ENCODE data around the gene USHBP1. TPM values are rescaled to one million over a fixed set of nuclear protein-coding genes. Genes with fewer than 3 reads are reported as not detected.

The USHBP1 gene
- total and polyA plus RNA-seq, 2 experiments from 2014 or later: 4.0 to 5.6 TPM

DNA sequence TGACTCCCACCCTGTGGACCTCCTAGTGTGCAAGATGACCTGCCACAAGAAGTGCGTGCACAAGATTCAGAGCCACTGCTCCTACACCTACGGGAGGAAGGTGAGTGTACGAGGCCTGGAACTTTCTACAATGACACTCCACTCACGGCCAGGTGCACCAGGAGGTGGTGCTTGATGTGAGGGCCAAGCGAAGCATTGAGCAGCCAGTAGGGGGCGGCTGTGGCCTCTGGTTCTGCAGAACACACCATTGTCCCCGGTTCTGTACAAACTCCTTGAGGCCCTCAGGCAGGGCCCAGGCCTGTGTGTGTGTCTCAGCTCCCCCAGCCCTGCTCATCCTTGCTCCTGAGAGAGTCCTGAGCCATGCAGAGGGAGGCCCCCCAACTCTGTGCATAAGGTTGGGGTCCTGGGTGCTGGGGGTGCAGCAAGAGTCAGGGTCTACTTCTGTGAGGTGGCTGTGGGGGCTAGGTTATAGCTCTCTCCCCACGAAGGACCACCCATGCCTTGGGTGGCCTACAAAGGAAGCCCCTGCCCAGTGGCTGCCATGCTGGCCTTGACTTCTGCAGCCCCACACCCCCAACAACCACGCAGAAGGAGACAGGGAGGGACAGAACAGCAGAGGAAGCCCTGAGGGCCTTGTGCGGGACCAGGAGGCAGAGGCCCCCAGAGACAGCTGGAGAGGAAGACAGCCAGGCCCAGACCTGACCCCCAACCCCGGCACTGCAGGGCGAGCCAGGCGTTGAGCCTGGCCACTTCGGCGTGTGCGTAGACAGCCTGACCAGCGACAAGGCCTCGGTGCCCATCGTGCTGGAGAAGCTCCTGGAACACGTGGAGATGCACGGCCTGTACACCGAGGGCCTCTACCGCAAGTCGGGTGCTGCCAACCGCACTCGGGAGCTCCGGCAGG is 59.1 kb downstream of the USHBP1 start:
- Histone ChIP-seq H3K27ac (ENCODE audit: low read depth) (no peak overlapping the region), H3K4me1 (ENCODE audit: insufficient read depth) (peaks cover 9% of the 10 kb centered on the region), H2AFZ (no peak overlapping the region), H3K79me2 (replicated peaks; ENCODE audit: insufficient read depth) (no peaks in the 10 kb centered on the region), H3K9me2 (ENCODE audit: insufficient read depth) (no peaks in the 10 kb centered on the region), H4K20me1 (replicated peaks; ENCODE audit: insufficient read depth) (no peaks in the 10 kb centered on the region), H3K4me3 (no peak overlapping the region), H3F3A (replicated peaks; ENCODE audit: low read depth) (peaks cover 12% of the 10 kb centered on the region), H3K27me3 (ENCODE audit: insufficient read depth) (no peaks in the 10 kb centered on the region), H3K36me3 (ENCODE audit: insufficient read depth) (no peaks in the 10 kb centered on the region), H3K4me2 (no peak overlapping the region)
- Mint-ChIP-seq H3K27ac (no peak overlapping the region), H3K27me3 (ENCODE audit: insufficient read depth, low read depth, poor library complexity) (peaks cover 23% of the 10 kb centered on the region), H3K4me3 (no peak overlapping the region), H3K4me1 (peaks cover 10% of the 10 kb centered on the region), H3K36me3 (ENCODE audit: low read depth) (peaks cover 54% of the 10 kb centered on the region), H3K9me3 (no peaks in the 10 kb centered on the region; the same call in 2 of the 3 replicates)
- ATAC-seq: peak; percentile 68
- TF ChIP-seq CREB1 (CRISPR knock-in tag; IDR thresholded peaks at IDR 0.05; ENCODE audit: low read depth): no peak
- TF ChIP-seq, protein P1, sequence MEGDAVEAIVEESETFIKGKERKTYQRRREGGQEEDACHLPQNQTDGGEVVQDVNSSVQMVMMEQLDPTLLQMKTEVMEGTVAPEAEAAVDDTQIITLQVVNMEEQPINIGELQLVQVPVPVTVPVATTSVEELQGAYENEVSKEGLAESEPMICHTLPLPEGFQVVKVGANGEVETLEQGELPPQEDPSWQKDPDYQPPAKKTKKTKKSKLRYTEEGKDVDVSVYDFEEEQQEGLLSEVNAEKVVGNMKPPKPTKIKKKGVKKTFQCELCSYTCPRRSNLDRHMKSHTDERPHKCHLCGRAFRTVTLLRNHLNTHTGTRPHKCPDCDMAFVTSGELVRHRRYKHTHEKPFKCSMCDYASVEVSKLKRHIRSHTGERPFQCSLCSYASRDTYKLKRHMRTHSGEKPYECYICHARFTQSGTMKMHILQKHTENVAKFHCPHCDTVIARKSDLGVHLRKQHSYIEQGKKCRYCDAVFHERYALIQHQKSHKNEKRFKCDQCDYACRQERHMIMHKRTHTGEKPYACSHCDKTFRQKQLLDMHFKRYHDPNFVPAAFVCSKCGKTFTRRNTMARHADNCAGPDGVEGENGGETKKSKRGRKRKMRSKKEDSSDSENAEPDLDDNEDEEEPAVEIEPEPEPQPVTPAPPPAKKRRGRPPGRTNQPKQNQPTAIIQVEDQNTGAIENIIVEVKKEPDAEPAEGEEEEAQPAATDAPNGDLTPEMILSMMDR (conservative IDR thresholded peaks at IDR 0.05; ENCODE audit: low read depth in 2 of 2): peak; percentile 76 to 94
- peak; percentile 90 for DNase-seq (ENCODE audit: low spot score)

DNA sequence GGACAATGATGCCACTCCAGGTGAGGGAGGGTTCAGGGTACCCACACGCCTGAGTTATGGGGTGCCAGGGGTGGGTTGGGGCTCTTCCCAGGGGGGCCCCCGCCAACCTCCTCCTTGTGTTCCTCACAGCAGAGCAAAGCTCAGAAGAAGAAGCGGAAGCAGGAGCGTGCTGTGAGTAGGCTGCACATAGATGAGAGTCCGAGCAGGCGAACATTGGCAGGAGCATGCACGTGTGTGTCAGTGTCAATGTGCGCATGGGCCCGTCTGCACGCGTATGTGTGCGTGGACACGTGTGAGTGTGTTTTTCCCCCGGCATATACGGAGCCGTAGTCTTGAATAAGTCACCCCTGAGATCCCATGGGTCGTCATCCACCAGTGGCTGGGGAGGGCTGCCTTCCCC is 61.8 kb downstream of the USHBP1 start:
- Mint-ChIP-seq H3K4me3 (no peak overlapping the region), H3K27me3 (ENCODE audit: insufficient read depth, low read depth, poor library complexity) (peaks cover 13% of the 10 kb centered on the region), H3K9me3 (no peaks in the 10 kb centered on the region; the same call in 1 of the 3 replicates), H3K36me3 (ENCODE audit: low read depth) (peaks cover 62% of the 10 kb centered on the region), H3K27ac (no peak overlapping the region), H3K4me1 (no peaks in the 10 kb centered on the region)
- no peaks in the 10 kb centered on the region for H3F3A ChIP-seq (replicated peaks; ENCODE audit: low read depth)
- DNase-seq (ENCODE audit: low spot score): no peak
- H3K9me2 ChIP-seq (ENCODE audit: insufficient read depth): no peaks in the 10 kb centered on the region
- no peak overlapping the region for H2AFZ ChIP-seq
- no peak for ATAC-seq
- 0 out of 2 replicates have a peak, but pooled peaks cover 3% of the 10 kb centered on the region for H3K36me3 ChIP-seq (ENCODE audit: insufficient read depth)
- no peak overlapping the region for H3K4me2 ChIP-seq
- no peaks in the 10 kb centered on the region for H3K27me3 ChIP-seq (ENCODE audit: insufficient read depth)
- H3K79me2 ChIP-seq (replicated peaks; ENCODE audit: insufficient read depth): no peaks in the 10 kb centered on the region
- no peak overlapping the region for H3K27ac ChIP-seq (ENCODE audit: low read depth)
- no peak overlapping the region for H3K4me3 ChIP-seq
- 0 out of 2 replicates have a peak, but pooled peaks cover 3% of the 10 kb centered on the region for H4K20me1 ChIP-seq (replicated peaks; ENCODE audit: insufficient read depth)
- no peaks in the 10 kb centered on the region for H3K4me1 ChIP-seq (ENCODE audit: insufficient read depth)
- TF ChIP-seq, protein P1 (conservative IDR thresholded peaks at IDR 0.05; ENCODE audit: low read depth in 2 of 2): no peak
- no peak for TF ChIP-seq NANOG (IDR thresholded peaks at IDR 0.05; ENCODE audit: borderline replicate concordance)
- no peak for TF ChIP-seq EZH2phosphoT487 (IDR thresholded peaks at IDR 0.05; ENCODE audit: unreplicated experiment)
- no peak for TF ChIP-seq POLR2AphosphoS5 (IDR thresholded peaks at IDR 0.05; ENCODE audit: low read depth)
- no peak for TF ChIP-seq STAT1 (IDR thresholded peaks at IDR 0.05; ENCODE audit: unreplicated experiment)
- TF ChIP-seq JUNB (IDR thresholded peaks at IDR 0.05; ENCODE audit: unreplicated experiment): no peak
- TF ChIP-seq, protein P2, sequence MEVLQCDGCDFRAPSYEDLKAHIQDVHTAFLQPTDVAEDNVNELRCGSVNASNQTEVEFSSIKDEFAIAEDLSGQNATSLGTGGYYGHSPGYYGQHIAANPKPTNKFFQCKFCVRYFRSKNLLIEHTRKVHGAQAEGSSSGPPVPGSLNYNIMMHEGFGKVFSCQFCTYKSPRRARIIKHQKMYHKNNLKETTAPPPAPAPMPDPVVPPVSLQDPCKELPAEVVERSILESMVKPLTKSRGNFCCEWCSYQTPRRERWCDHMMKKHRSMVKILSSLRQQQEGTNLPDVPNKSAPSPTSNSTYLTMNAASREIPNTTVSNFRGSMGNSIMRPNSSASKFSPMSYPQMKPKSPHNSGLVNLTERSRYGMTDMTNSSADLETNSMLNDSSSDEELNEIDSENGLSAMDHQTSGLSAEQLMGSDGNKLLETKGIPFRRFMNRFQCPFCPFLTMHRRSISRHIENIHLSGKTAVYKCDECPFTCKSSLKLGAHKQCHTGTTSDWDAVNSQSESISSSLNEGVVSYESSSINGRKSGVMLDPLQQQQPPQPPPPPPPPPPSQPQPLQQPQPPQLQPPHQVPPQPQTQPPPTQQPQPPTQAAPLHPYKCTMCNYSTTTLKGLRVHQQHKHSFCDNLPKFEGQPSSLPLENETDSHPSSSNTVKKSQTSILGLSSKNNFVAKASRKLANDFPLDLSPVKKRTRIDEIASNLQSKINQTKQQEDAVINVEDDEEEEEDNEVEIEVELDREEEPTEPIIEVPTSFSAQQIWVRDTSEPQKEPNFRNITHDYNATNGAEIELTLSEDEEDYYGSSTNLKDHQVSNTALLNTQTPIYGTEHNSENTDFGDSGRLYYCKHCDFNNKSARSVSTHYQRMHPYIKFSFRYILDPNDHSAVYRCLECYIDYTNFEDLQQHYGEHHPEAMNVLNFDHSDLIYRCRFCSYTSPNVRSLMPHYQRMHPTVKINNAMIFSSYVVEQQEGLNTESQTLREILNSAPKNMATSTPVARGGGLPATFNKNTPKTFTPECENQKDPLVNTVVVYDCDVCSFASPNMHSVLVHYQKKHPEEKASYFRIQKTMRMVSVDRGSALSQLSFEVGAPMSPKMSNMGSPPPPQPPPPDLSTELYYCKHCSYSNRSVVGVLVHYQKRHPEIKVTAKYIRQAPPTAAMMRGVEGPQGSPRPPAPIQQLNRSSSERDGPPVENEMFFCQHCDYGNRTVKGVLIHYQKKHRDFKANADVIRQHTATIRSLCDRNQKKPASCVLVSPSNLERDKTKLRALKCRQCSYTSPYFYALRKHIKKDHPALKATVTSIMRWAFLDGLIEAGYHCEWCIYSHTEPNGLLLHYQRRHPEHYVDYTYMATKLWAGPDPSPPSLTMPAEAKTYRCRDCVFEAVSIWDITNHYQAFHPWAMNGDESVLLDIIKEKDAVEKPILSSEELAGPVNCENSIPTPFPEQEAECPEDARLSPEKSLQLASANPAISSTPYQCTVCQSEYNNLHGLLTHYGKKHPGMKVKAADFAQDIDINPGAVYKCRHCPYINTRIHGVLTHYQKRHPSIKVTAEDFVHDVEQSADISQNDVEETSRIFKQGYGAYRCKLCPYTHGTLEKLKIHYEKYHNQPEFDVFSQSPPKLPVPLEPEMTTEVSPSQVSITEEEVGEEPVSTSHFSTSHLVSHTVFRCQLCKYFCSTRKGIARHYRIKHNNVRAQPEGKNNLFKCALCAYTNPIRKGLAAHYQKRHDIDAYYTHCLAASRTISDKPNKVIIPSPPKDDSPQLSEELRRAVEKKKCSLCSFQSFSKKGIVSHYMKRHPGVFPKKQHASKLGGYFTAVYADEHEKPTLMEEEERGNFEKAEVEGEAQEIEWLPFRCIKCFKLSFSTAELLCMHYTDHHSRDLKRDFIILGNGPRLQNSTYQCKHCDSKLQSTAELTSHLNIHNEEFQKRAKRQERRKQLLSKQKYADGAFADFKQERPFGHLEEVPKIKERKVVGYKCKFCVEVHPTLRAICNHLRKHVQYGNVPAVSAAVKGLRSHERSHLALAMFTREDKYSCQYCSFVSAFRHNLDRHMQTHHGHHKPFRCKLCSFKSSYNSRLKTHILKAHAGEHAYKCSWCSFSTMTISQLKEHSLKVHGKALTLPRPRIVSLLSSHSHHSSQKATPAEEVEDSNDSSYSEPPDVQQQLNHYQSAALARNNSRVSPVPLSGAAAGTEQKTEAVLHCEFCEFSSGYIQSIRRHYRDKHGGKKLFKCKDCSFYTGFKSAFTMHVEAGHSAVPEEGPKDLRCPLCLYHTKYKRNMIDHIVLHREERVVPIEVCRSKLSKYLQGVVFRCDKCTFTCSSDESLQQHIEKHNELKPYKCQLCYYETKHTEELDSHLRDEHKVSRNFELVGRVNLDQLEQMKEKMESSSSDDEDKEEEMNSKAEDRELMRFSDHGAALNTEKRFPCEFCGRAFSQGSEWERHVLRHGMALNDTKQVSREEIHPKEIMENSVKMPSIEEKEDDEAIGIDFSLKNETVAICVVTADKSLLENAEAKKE (CRISPR knock-in tag; IDR thresholded peaks at IDR 0.05): no peak
- no peak for TF ChIP-seq CREB1 (CRISPR knock-in tag; IDR thresholded peaks at IDR 0.05; ENCODE audit: low read depth)

Measured in GM23338 (cell line).